Measurements from ENCODE around the gene PNMA8A.

Gene PNMA8A

GRCh38 chr19:46496304-46496703 lies 24.9 kb upstream of the PNMA8A start:
- no peak for TF ChIP-seq GATA1 (IDR thresholded peaks at IDR 0.05; ENCODE audit: low read depth, low read length)
- no peak for TF ChIP-seq POLR2A (IDR thresholded peaks at IDR 0.05; ENCODE audit: low read length)
- DNase-seq = no peak

- DNase-seq = no peak
Observed at GRCh38 chr19:46495786-46496099, 24.4 kb upstream of the PNMA8A start, which contains the start of gene PNMA8B. PNMA8B (minus strand) TSS chr19:46495867; CDS start chr19:46495465, 402 bp downstream.

GRCh38 chr19:46494941-46495785 lies 23.8 kb upstream of the PNMA8A start:
- TF ChIP-seq GATA1 (IDR thresholded peaks at IDR 0.05; ENCODE audit: low read depth, low read length) (no peak), POLR2A (IDR thresholded peaks at IDR 0.05; ENCODE audit: low read length) (no peak)
- no peak for DNase-seq

More at GRCh38 chr19:46495786-46496099, 24.4 kb upstream of the PNMA8A start, which contains the start of gene PNMA8B:
- TF ChIP-seq GATA1 (IDR thresholded peaks at IDR 0.05; ENCODE audit: low read depth, low read length) (no peak), POLR2A (IDR thresholded peaks at IDR 0.05; ENCODE audit: low read length) (no peak)

- no peak for DNase-seq
- TF ChIP-seq GATA1 (IDR thresholded peaks at IDR 0.05; ENCODE audit: low read depth, low read length) (no peak), POLR2A (IDR thresholded peaks at IDR 0.05; ENCODE audit: low read length) (no peak)
Observed at GRCh38 chr19:46494146-46494940, 23.0 kb upstream of the PNMA8A start.

- no peak for DNase-seq
- TF ChIP-seq POLR2A (IDR thresholded peaks at IDR 0.05; ENCODE audit: low read length) (no peak), GATA1 (IDR thresholded peaks at IDR 0.05; ENCODE audit: low read depth, low read length) (no peak)
Observed at GRCh38 chr19:46493236-46494145, 22.1 kb upstream of the PNMA8A start.

GRCh38 chr19:46492841-46493235 lies 21.5 kb upstream of the PNMA8A start:
- DNase-seq = no peak
- TF ChIP-seq POLR2A (IDR thresholded peaks at IDR 0.05; ENCODE audit: low read length) (no peak), GATA1 (IDR thresholded peaks at IDR 0.05; ENCODE audit: low read depth, low read length) (no peak)

GRCh38 chr19:46491975-46492682 lies 20.8 kb upstream of the PNMA8A start:
- TF ChIP-seq GATA1 (IDR thresholded peaks at IDR 0.05; ENCODE audit: low read depth, low read length) (no peak), POLR2A (IDR thresholded peaks at IDR 0.05; ENCODE audit: low read length) (no peak)
- no peak for DNase-seq

- TF ChIP-seq GATA1 (IDR thresholded peaks at IDR 0.05; ENCODE audit: low read depth, low read length) (no peak), POLR2A (IDR thresholded peaks at IDR 0.05; ENCODE audit: low read length) (no peak)
- no peak for DNase-seq
Observed at GRCh38 chr19:46490774-46491173, 19.4 kb upstream of the PNMA8A start.

- no peak for DNase-seq
- TF ChIP-seq POLR2A (IDR thresholded peaks at IDR 0.05; ENCODE audit: low read length) (no peak), GATA1 (IDR thresholded peaks at IDR 0.05; ENCODE audit: low read depth, low read length) (no peak)
Observed at GRCh38 chr19:46489445-46490272, 18.3 kb upstream of the PNMA8A start.

GRCh38 chr19:46488551-46488950 lies 17.2 kb upstream of the PNMA8A start:
- no peak for TF ChIP-seq POLR2A (IDR thresholded peaks at IDR 0.05; ENCODE audit: low read length)
- TF ChIP-seq GATA1 (IDR thresholded peaks at IDR 0.05; ENCODE audit: low read depth, low read length) = no peak
- DNase-seq = no peak

GRCh38 chr19:46487802-46488445 lies 16.6 kb upstream of the PNMA8A start:
- peak; percentile 41 to 74 for DNase-seq
- TF ChIP-seq POLR2A (IDR thresholded peaks at IDR 0.05; ENCODE audit: low read length) = no peak
- no peak for TF ChIP-seq GATA1 (IDR thresholded peaks at IDR 0.05; ENCODE audit: low read depth, low read length)

Measured in erythroblast (primary cell).